ENCODE measurements around the gene CDX2. TPM values are rescaled to one million over a fixed set of nuclear protein-coding genes. Genes with fewer than 3 reads are reported as not detected.

CDX2 gene
- 12.5 TPM for total RNA-seq (2021; ENCODE audit: unreplicated experiment)
- polyA plus RNA-seq (2012), result 10.4 and 11.8 TPM in 2 replicates
- Bru-seq, nascent RNA, result percentile 59 among the genes with signal in this experiment
- BruChase-seq, experiment 1, labeled RNA remaining after a 6-hour chase, result percentile 36 among the genes with signal in this experiment
- BruChase-seq, experiment 2, labeled RNA remaining after a 2-hour chase, result percentile 60 among the genes with signal in this experiment
- long read RNA-seq, full-length matches to known transcripts, result 28 of 33 reads
- long read RNA-seq, partial matches to known transcripts, result 1 of 33 reads
- long read RNA-seq, other reads (novel, unspliced or antisense), result 4 of 33 reads

GRCh38 chr13:27969082-27969865, at the start of gene CDX2:
TSS of gene CDX2 (minus strand) at chr13:27969315. CDS start at chr13:27969006, 309 bp downstream.
- no peaks in the 10 kb centered on the region for H3K27me3 ChIP-seq (ENCODE audit: insufficient read depth, low read length)
- no peaks in the 10 kb centered on the region for H3K9me3 ChIP-seq (ENCODE audit: control insufficient read depth in 1 of 2, insufficient read depth in 1 of 2, low read depth in 1 of 2, low read length in 2 of 2)
- intact Hi-C loops (cut with micrococcal nuclease), result loop anchor here (5.0 kb wide), 1 partner anchor 587 kb away; no protein-coding TSS in a partner anchor
- ChIA-PET RAD21 (ENCODE audit: low non-redundant PET in 1 of 2, low total read pairs in 2 of 2, uncharacterized antibody in 2 of 2, unreplicated experiment in 2 of 2) (no interaction called here), POLR2A (interaction anchor here (1.0 to 1.9 kb wide), 3 partner anchors 13 to 586 kb away, joined by 3 to 5 read pairs (median 3); no protein-coding TSS in a partner anchor), CTCF (interaction anchor here (0.6 to 2.9 kb wide), 6 partner anchors 11 to 607 kb away, joined by 3 to 14 read pairs (median 4); no protein-coding TSS in a partner anchor)
- H3K4me2 ChIP-seq (ENCODE audit: low read length), result peak within 1 kb of the TSS; percentile 97
- H4K20me1 ChIP-seq (ENCODE audit: insufficient read depth), result no peaks in the 10 kb centered on the region
- peaks cover 6 to 20% of the 10 kb centered on the region in 2 experiments; a peak in 3 of 4 replicates for H3K4me1 ChIP-seq (ENCODE audit: control insufficient read depth in 1 of 2, insufficient read depth in 2 of 2, low read length in 2 of 2)
- peak; percentile 55 for DNase-seq (ENCODE audit: low read depth, low spot score)
- H2AFZ ChIP-seq (ENCODE audit: low read depth, low read length, poor library complexity, severe bottlenecking), result peak within 1 kb of the TSS; percentile 43
- H3K27ac ChIP-seq (ENCODE audit: low read depth, low read length), result peak within 1 kb of the TSS; percentile 83
- no peaks in the 10 kb centered on the region for H3K36me3 ChIP-seq (ENCODE audit: control insufficient read depth in 1 of 2, insufficient read depth in 2 of 2, low read length in 2 of 2)
- peak within 1 kb of the TSS; percentile 81 to 84 for H3K4me3 ChIP-seq (replicated peaks in 1 of 2; ENCODE audit: low read depth in 1 of 2, low read length in 2 of 2)
- H3K79me2 ChIP-seq (ENCODE audit: insufficient read depth, low read length), result peaks cover 40% of the 10 kb centered on the region
- ATAC-seq, result peak; percentile 84
- BruUV-seq (replicated peaks), result no TSS peak
- H3K9ac ChIP-seq (ENCODE audit: low read length), result peak within 1 kb of the TSS; percentile 94
- no peaks in the 10 kb centered on the region for H3K9me2 ChIP-seq (ENCODE audit: insufficient read depth)
- TF ChIP-seq YY1 (IDR thresholded peaks at IDR 0.05; ENCODE audit: extremely low read depth, insufficient replicate concordance, low read depth, low read length), result no peak
- peak; percentile 25 for TF ChIP-seq MAX (IDR thresholded peaks at IDR 0.05)
- TF ChIP-seq SP1 (IDR thresholded peaks at IDR 0.05; ENCODE audit: low read depth), result no peak
- no peak for TF ChIP-seq EZH2phosphoT487 (IDR thresholded peaks at IDR 0.05; ENCODE audit: borderline replicate concordance)
- TF ChIP-seq RAD21 (IDR thresholded peaks at IDR 0.05; ENCODE audit: low read depth), result no peak
- 0 out of 2 replicates have a peak, but pooled peaks have one; percentile 54 for TF ChIP-seq CBX3 (IDR thresholded peaks at IDR 0.05; ENCODE audit: low read depth)
- TF ChIP-seq, protein P1, sequence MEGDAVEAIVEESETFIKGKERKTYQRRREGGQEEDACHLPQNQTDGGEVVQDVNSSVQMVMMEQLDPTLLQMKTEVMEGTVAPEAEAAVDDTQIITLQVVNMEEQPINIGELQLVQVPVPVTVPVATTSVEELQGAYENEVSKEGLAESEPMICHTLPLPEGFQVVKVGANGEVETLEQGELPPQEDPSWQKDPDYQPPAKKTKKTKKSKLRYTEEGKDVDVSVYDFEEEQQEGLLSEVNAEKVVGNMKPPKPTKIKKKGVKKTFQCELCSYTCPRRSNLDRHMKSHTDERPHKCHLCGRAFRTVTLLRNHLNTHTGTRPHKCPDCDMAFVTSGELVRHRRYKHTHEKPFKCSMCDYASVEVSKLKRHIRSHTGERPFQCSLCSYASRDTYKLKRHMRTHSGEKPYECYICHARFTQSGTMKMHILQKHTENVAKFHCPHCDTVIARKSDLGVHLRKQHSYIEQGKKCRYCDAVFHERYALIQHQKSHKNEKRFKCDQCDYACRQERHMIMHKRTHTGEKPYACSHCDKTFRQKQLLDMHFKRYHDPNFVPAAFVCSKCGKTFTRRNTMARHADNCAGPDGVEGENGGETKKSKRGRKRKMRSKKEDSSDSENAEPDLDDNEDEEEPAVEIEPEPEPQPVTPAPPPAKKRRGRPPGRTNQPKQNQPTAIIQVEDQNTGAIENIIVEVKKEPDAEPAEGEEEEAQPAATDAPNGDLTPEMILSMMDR (IDR thresholded peaks at IDR 0.05 in 2 of 3, conservative IDR thresholded peaks at IDR 0.05 in 1 of 3; ENCODE audit: borderline replicate concordance in 1 of 3, insufficient read depth in 1 of 3, low read depth in 2 of 3, low read length in 2 of 3), result no peak
- TF ChIP-seq POLR2A (IDR thresholded peaks at IDR 0.05; ENCODE audit: borderline replicate concordance, extremely low read depth, insufficient read depth, insufficient read length), result peak; percentile 85
- no peak for TF ChIP-seq ELF1 (IDR thresholded peaks at IDR 0.05; ENCODE audit: borderline replicate concordance, low read depth)
- peak; percentile 73; the same call in 1 of the 2 replicates for TF ChIP-seq SIN3A (IDR thresholded peaks at IDR 0.05; ENCODE audit: low read depth)
- TF ChIP-seq EGR1 (IDR thresholded peaks at IDR 0.05; ENCODE audit: low read depth), result no peak
- no peak for TF ChIP-seq FOSL1 (IDR thresholded peaks at IDR 0.05; ENCODE audit: low read depth)
- TF ChIP-seq, protein P2, sequence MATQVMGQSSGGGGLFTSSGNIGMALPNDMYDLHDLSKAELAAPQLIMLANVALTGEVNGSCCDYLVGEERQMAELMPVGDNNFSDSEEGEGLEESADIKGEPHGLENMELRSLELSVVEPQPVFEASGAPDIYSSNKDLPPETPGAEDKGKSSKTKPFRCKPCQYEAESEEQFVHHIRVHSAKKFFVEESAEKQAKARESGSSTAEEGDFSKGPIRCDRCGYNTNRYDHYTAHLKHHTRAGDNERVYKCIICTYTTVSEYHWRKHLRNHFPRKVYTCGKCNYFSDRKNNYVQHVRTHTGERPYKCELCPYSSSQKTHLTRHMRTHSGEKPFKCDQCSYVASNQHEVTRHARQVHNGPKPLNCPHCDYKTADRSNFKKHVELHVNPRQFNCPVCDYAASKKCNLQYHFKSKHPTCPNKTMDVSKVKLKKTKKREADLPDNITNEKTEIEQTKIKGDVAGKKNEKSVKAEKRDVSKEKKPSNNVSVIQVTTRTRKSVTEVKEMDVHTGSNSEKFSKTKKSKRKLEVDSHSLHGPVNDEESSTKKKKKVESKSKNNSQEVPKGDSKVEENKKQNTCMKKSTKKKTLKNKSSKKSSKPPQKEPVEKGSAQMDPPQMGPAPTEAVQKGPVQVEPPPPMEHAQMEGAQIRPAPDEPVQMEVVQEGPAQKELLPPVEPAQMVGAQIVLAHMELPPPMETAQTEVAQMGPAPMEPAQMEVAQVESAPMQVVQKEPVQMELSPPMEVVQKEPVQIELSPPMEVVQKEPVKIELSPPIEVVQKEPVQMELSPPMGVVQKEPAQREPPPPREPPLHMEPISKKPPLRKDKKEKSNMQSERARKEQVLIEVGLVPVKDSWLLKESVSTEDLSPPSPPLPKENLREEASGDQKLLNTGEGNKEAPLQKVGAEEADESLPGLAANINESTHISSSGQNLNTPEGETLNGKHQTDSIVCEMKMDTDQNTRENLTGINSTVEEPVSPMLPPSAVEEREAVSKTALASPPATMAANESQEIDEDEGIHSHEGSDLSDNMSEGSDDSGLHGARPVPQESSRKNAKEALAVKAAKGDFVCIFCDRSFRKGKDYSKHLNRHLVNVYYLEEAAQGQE (IDR thresholded peaks at IDR 0.05; ENCODE audit: low read depth), result no peak
- no peak for TF ChIP-seq SRF (IDR thresholded peaks at IDR 0.05; ENCODE audit: low read depth)
- TF ChIP-seq ZBTB33 (IDR thresholded peaks at IDR 0.05; ENCODE audit: extremely low read depth, insufficient replicate concordance, low read length), result no peak
- peak; percentile 84 for TF ChIP-seq POLR2AphosphoS5 (IDR thresholded peaks at IDR 0.05; ENCODE audit: low read depth, low read length)
- TF ChIP-seq ZFX (IDR thresholded peaks at IDR 0.05), result no peak

Data from HCT116 (cell line).